SK-N-SH (cell line): ENCODE measurements around the gene DNAJC24. TPM values are rescaled to one million over a fixed set of nuclear protein-coding genes. Genes with fewer than 3 reads are reported as not detected.

Experiments used
- CTCF ChIA-PET: fragments of 300-600, 350-600 bp; formaldehyde crosslinking; extraction: SDS; loops from one replicate; lab custom pipeline; 2021; lab: Yijun Ruan, JAX
- POLR2A ChIA-PET: fragments of 350-600 bp; sonication (Branson Sonifier 250); formaldehyde crosslinking; extraction: SDS; loops from one replicate; lab custom pipeline; 2020; ENCODE audit warnings: antibody characterized with exemption, inconsistent platforms; lab: Yijun Ruan, JAX
- DNase-seq: peaks from one replicate; pipeline ENCODE4 v3.0.0; 2012
- H2AFZ ChIP-seq: fragments of 200-600 bp; sonication (generic); 2 replicates; pipeline ENCODE4 v1.8.1; 2016; ENCODE audit warnings: antibody characterized with exemption, mild to moderate bottlenecking, low read depth
- H3F3A ChIP-seq: fragments of 200-600 bp; sonication (generic); replicated peaks from 2 replicates; pipeline ENCODE3; 2016; ENCODE audit warnings: antibody characterized with exemption, mild to moderate bottlenecking; ENCODE audit not compliant: insufficient read depth
- H3K27ac ChIP-seq, 2 experiments: fragments of 200-500 bp in 1 of 2; fragments of 200-600 bp in 1 of 2; sonication (Bioruptor generic) in 1 of 2; sonication (generic), shearing (Covaris generic) in 1 of 2; 2 replicates each; pipeline versions ENCODE4 v1.5.1 to v1.6.1; 2014 to 2016; ENCODE audit warnings: low read depth in 2 of 2, inconsistent platforms in 1 of 2, low read length in 1 of 2, mild to moderate bottlenecking in 1 of 2, mixed read lengths in 1 of 2
- H3K27me3 ChIP-seq: fragments of 200-600 bp; sonication (generic), shearing (Covaris generic); 2 replicates; pipeline ENCODE4 v1.6.1; 2016; ENCODE audit warnings: mixed run types; ENCODE audit not compliant: insufficient read depth
- H3K36me3 ChIP-seq, 2 experiments: fragments of 200-500 bp in 1 of 2; fragments of 200-600 bp in 1 of 2; sonication (Bioruptor generic) in 1 of 2; sonication (generic) in 1 of 2; replicated peaks in 1 of 2; 2 replicates each; pipeline versions ENCODE3 to v1.5.1; 2014 to 2016; ENCODE audit warnings: low read length in 1 of 2, mild to moderate bottlenecking in 1 of 2; ENCODE audit not compliant: insufficient read depth in 2 of 2, control insufficient read depth in 1 of 2
- H3K4me1 ChIP-seq, 2 experiments: fragments of 200-500 bp in 1 of 2; fragments of 200-600 bp in 1 of 2; sonication (Bioruptor generic) in 1 of 2; sonication (generic), shearing (Covaris generic) in 1 of 2; 2 replicates each; pipeline versions ENCODE4 v1.5.1 to v1.6.1; 2014 to 2016; ENCODE audit warnings: low read depth in 1 of 2, low read length in 1 of 2, mixed run types in 1 of 2; ENCODE audit not compliant: insufficient read depth in 2 of 2, control insufficient read depth in 1 of 2
- H3K4me2 ChIP-seq: fragments of 200-600 bp; sonication (generic), shearing (Covaris generic); 2 replicates; pipeline ENCODE4 v1.6.1; 2017; ENCODE audit warnings: mixed run types
- H3K4me3 ChIP-seq, 2 experiments: fragments of 200-500 bp in 1 of 2; fragments of 200-600 bp in 1 of 2; sonication (Bioruptor generic) in 1 of 2; sonication (generic), shearing (Covaris generic) in 1 of 2; 2 replicates each; pipeline versions ENCODE4 v1.5.1 to v1.8.1; 2014 to 2016; ENCODE audit warnings: low read depth in 2 of 2, inconsistent platforms in 1 of 2, low read length in 1 of 2, mild to moderate bottlenecking in 1 of 2, mixed read lengths in 1 of 2, moderate library complexity in 1 of 2
- H3K79me2 ChIP-seq: fragments of 200-600 bp; sonication (generic); 2 replicates; pipeline ENCODE4 v1.8.1; 2017; ENCODE audit warnings: mild to moderate bottlenecking; ENCODE audit not compliant: insufficient read depth
- H3K9ac ChIP-seq: fragments of 200-600 bp; sonication (generic); 2 replicates; pipeline ENCODE4 v1.6.1; 2017; ENCODE audit warnings: mixed run types
- H3K9me2 ChIP-seq: fragments of 200-600 bp; sonication (generic); 2 replicates; pipeline ENCODE4 v1.6.1; 2017; ENCODE audit warnings: mixed run types
- H3K9me3 ChIP-seq: fragments of 200-600 bp; sonication (generic); 2 replicates; pipeline ENCODE4 v1.6.1; 2017; ENCODE audit warnings: mixed run types, mild to moderate bottlenecking, moderate library complexity
- H4K20me1 ChIP-seq: fragments of 200-600 bp; sonication (generic); 2 replicates; pipeline ENCODE4 v1.6.1; 2017; ENCODE audit warnings: mild to moderate bottlenecking, mixed run types; ENCODE audit not compliant: insufficient read depth
- CHD2 ChIP-seq: fragments of 150-350 bp; IDR thresholded peaks from 2 replicates; pipeline ENCODE4 v1.6.1; 2018; ENCODE audit warnings: low read length; ENCODE audit not compliant: partially characterized antibody
- CTCF ChIP-seq: fragments of 200-600 bp; sonication (generic); IDR thresholded peaks from 2 replicates; pipeline ENCODE4 v1.6.1; 2017; ENCODE audit warnings: antibody characterized with exemption, mild to moderate bottlenecking, moderate library complexity
- ELF1 ChIP-seq: IDR thresholded peaks from 2 replicates; pipeline ENCODE4 v1.4.0; 2012
- EP300 ChIP-seq, 2 experiments: IDR thresholded peaks; 2 replicates each; pipeline versions ENCODE4 v1.4.0 to v1.6.1; 2012; ENCODE audit warnings: borderline replicate concordance in 1 of 2, low read depth in 1 of 2, low read length in 1 of 2
- FOXJ3 ChIP-seq: sonication (generic); formaldehyde crosslinking; IDR thresholded peaks from 2 replicates; pipeline ENCODE4 v1.5.1; 2020; ENCODE audit warnings: mild to moderate bottlenecking, missing genetic modification reagents
- FOXM1 ChIP-seq: IDR thresholded peaks from 2 replicates; pipeline ENCODE4 v1.4.0; 2012; ENCODE audit warnings: low read depth, mild to moderate bottlenecking
- GABPA ChIP-seq: IDR thresholded peaks from 2 replicates; pipeline ENCODE4 v1.4.0; 2012; ENCODE audit warnings: low read depth, mild to moderate bottlenecking
- GATA2 ChIP-seq: sonication (generic); formaldehyde crosslinking; IDR thresholded peaks from 2 replicates; pipeline ENCODE4 v1.5.0; 2020; ENCODE audit warnings: mild to moderate bottlenecking, missing genetic modification reagents
- MEF2A ChIP-seq: IDR thresholded peaks from 2 replicates; pipeline ENCODE4 v1.4.0; 2012; ENCODE audit warnings: low read depth, borderline replicate concordance
- PBX3 ChIP-seq: IDR thresholded peaks from 2 replicates; pipeline ENCODE4; 2012
- RXRA ChIP-seq: IDR thresholded peaks from 2 replicates; pipeline ENCODE4 v1.4.0; 2012; ENCODE audit warnings: low read depth, mild to moderate bottlenecking, borderline replicate concordance
- SMC3 ChIP-seq: IDR thresholded peaks from 2 replicates; pipeline ENCODE4 v1.6.1; 2012; ENCODE audit warnings: low read depth, low read length, improper control_type of control experiment
- TEAD4 ChIP-seq: IDR thresholded peaks from 2 replicates; pipeline ENCODE4 v1.4.0; 2012; ENCODE audit warnings: mild to moderate bottlenecking, borderline replicate concordance; ENCODE audit not compliant: insufficient read depth
- USF1 ChIP-seq: IDR thresholded peaks from 2 replicates; pipeline ENCODE4 v1.4.0; 2012; ENCODE audit warnings: low read depth, borderline replicate concordance
- WGBS: methylation state at CpG from one replicate; pipeline ENCODE4 v1.1.6; 2017; ENCODE audit warnings: low lambda C conversion rate; 5-methylcytosine and 5-hydroxymethylcytosine counted together
- polyA plus RNA-seq, 3 experiments: library from polyadenylated mRNA; depleted of rRNA; stranded (reverse); fragments of >200 nt; gene quantifications; 2 replicates each; pipeline ENCODE4 v1.2.3, GENCODE V29; 2012

The DNAJC24 gene
- polyA plus RNA-seq, 1 of the 3 experiments (the other 2 are of a cell fraction) = 6.2 TPM

- Histone ChIP-seq H3K9me2 (no peaks in the 10 kb centered on the region), H3K27me3 (no peaks in the 10 kb centered on the region), H3K4me1 (no peaks in the 10 kb centered on the region; a peak in 1 of 4 replicates), H3K9me3 (no peaks in the 10 kb centered on the region), H3K36me3 (no peaks in the 10 kb centered on the region), H3F3A (peaks cover 3% of the 10 kb centered on the region), H3K4me3 (no peak overlapping the region), H3K9ac (no peak overlapping the region), H3K79me2 (no peaks in the 10 kb centered on the region), H2AFZ (no peak overlapping the region), H3K27ac (no peak overlapping the region), H4K20me1 (no peaks in the 10 kb centered on the region), H3K4me2 (no peak overlapping the region)
- no peak for TF ChIP-seq GABPA
- TF ChIP-seq MEF2A = no peak
- no peak for TF ChIP-seq FOXM1
- whole genome bisulfite sequencing = 64% methylated on average over 3 of the region's 3 CpGs
- ChIA-PET POLR2A (no interaction called here), CTCF (interaction anchor here (1.0 to 1.4 kb wide), 3 partner anchors 8 to 456 kb away, joined by 4 read pairs; no protein-coding TSS in a partner anchor)
- DNase-seq = no peak
These were observed 44.7 kb downstream of the DNAJC24 start for GRCh38 chr11:31414338-31414737.

GRCh38 chr11:31415435-31415834 lies 45.8 kb downstream of the DNAJC24 start:
- H3K27me3 ChIP-seq = no peaks in the 10 kb centered on the region

More at GRCh38 chr11:31415435-31415834, 45.8 kb downstream of the DNAJC24 start:
- H3K9me3 ChIP-seq = no peaks in the 10 kb centered on the region
- ChIA-PET CTCF (interaction anchor here (0.7 to 1.4 kb wide), 2 partner anchors 9 to 373 kb away, joined by 3 to 4 read pairs; no protein-coding TSS in a partner anchor), POLR2A (no interaction called here)
- H3K79me2 ChIP-seq = no peaks in the 10 kb centered on the region
- no peak for DNase-seq
- no peaks in the 10 kb centered on the region for H4K20me1 ChIP-seq
- TF ChIP-seq RXRA (no peak), ELF1 (no peak), EP300 (IDR thresholded peaks at IDR 0.05; ENCODE audit: borderline replicate concordance in 1 of 2, low read depth in 1 of 2, low read length in 1 of 2) (no peak), FOXJ3 (CRISPR knock-in tag) (no peak), CHD2 (no peak), SMC3 (no peak), GATA2 (no peak), CTCF (no peak), TEAD4 (no peak), PBX3 (no peak), USF1 (no peak), FOXM1 (no peak)
- peaks cover 3% of the 10 kb centered on the region for H3F3A ChIP-seq
- no peaks in the 10 kb centered on the region for H3K36me3 ChIP-seq
- no peak overlapping the region for H3K4me3 ChIP-seq
- H3K4me2 ChIP-seq = no peak overlapping the region
- H3K9ac ChIP-seq = no peak overlapping the region
- no peak overlapping the region for H3K27ac ChIP-seq
- no peaks in the 10 kb centered on the region for H3K9me2 ChIP-seq
- WGBS = 85% methylated on average over 4 of the region's 4 CpGs
- H3K4me1 ChIP-seq = no peaks in the 10 kb centered on the region; a peak in 1 of 4 replicates
- no peak overlapping the region for H2AFZ ChIP-seq
